Activated T-helper 1 cell treated with anti-CD3 and anti-CD28 coated beads, Interleukin-2, amount 50 U/mL, for 16 hours (primary cell): Measurements from ENCODE around the gene NR2E1.

Source experiments
- DNase-seq, 2 donors: peaks; one replicate each; pipeline ENCODE4 v3.0.0-alpha.2; 2020; ENCODE audit warnings: low read depth in 1 of 2, low spot score in 1 of 2

The NR2E1 gene

DNA sequence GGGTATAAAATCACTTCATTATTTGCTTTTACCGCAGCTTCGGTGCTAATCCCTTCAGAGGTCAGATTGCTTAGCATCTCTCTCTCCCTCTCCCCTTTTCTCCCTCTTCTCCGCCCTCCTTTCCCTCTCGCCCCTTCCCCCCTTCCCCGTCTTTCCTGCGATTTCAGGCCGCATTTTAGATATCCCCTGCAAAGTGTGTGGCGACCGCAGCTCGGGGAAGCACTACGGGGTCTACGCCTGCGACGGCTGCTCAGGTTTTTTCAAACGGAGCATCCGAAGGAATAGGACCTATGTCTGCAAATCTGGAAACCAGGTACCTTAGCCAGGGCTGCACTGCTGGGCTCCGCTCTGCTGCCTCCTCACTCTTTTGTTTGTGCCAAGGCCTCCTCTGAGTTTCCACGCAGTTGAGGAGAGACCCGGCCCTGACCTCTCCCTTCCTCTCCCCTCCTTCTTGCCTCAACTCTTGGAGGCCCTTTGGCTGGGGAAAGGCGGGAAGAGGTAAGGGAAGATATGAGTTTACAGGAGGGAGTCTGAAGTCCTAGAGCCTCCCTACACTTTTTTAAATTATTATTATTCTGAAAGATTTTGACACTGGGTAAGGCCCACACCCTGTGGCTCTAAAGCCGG is 5.6 kb downstream of the NR2E1 start:
- DNase-seq = no peak

DNA sequence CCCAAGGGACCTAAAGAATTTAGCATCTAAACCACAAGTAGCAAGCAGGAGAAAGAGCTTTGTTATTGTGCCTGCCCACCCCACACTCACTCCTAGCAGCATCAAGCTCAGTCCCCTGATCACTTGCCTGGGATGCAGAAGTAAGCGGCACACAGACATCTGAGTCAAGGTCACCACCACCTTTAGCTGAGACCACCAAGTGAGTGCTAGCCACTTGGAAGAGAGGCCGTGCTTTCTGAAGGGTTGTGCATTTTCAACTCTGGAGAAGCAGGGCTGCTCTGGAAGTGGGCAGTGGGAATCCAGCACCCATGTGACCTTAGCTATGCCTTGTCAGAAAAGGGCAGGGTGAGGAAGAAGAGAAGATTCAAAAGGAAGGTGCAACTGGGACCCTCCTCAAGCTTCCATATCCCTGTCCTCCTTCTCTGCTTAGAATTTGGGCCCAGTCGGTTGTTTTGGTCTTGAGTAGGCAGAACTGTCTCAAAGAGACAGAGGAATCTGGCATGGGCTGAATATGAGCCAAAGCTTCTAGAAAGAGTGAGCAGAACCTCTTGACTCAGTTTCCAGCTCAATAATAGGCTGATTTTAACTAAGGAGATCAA is 6.2 kb downstream of the NR2E1 start:
- no peak for DNase-seq

DNA sequence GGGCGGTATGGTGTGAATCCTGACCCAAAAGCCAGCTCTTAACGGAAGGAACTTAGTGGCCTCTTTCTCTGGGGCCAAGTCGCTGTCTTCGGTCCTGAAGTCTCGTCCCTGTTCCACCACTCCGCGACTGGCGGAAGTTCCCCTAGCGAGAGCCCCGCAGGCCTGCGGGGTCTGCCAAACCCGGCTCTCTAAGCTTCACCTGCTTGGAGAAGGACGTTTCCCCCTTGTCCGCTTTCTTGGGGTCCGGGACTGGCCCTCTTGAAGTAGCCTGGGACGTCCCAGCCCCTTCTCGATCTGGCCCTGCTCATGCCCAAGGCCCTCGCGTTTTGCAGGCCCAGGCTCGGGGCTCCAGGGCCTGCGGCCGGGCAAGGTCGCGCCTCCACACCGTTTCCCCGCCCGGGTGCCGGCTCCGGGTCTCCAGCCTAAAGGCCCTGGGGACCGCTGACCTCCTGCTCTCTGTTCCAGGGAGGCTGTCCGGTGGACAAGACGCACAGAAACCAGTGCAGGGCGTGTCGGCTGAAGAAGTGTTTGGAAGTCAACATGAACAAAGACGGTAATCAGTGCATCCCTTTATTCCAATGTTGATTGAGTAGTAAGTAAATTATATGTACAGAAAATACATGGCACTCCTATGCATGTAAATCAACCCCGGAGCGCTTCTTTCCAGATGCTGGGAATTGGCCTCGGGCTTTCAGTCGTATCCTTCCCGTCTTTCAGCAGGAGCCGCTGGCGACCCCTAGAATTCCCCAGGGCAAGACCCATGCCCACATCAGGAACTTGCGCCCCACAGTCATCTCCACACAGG is 8.8 kb downstream of the NR2E1 start:
- no peak for DNase-seq

DNA sequence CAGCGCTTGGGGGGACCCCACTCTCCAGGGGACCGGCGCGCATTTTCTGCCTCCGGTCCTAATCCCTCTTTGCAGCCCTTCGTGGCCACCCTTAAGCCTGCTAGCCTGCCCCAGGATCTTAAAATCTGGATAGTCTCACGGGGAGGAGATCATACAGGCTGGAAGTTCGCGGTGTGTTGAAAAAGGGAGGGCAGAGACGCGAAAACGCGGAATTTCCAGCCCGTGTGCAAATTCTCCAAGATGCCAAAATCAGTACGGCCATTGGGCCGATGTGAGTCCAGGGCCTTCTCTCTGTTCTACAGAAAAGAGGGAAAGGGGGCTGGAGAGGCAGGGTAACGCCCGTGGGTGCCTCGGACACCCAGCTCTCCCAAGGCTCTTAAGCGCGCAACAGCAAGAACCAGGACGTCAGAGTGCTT is 9.4 kb downstream of the NR2E1 start:
- DNase-seq = no peak

DNA sequence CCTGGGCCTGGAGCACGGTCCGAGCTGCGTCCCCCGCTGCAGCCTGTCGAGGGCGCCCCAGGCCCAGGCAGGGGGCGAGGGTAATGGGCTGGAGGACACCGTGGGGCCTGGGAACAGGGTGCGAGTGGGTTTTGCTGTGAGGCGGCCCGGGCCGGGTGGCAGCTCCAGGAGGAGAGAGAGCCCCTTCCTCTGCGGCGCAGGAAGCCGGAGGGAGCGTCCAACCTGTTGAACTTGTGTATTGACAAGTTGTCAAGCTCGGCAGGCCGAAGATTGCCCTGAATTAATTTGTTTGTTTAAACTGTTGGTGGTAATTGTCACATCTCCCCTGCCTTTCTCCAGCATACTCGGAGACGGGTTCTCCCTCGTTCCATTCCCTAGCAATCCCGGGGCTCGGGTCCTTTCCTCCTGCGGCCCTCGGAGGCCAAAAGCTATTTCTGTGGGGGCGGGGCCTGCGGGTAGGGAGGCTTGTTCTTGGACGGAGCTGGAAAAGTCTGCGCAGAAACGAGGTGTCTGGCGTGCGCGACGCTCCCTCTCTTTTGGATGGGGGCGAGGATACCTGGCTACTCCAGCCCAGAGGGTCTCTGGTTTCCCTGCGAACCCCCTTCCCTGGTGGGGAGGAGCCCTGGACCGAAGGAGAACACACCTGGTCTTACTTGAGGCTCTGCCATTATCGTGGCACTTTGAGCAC is 9.9 kb downstream of the NR2E1 start:
- DNase-seq = no peak

DNA sequence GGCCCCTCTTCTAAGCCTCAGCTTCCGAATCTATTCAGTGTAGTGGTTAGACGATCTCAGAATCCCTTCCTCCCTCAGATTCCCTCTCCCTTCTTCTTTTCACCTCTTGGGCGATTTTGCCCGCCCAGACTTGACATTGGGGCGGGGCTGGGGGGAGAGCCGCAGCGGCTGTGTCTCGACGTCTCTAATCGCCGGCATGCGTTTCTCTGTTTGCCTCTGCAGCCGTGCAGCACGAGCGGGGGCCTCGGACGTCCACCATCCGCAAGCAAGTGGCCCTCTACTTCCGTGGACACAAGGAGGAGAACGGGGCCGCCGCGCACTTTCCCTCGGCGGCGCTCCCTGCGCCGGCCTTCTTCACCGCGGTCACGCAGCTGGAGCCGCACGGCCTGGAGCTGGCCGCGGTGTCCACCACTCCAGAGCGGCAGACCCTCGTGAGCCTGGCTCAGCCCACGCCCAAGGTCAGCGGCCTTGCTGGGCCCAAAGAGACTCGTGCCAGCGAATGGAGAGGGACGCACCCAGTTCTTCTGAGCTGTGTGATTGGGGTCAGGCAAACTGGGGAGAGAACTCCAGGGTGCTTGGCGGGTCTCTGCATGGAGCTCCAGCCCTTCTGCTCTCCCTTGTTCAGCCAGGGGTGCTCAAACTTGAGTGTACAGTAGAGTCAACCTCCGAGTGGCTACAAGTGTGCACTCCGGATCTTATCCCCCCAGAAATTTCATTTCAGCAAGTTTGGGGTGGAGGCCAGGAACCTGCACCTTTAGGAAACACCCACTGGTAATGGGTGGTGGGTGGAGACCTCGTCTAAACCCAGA is 10.7 kb downstream of the NR2E1 start:
- no peak for DNase-seq

DNA sequence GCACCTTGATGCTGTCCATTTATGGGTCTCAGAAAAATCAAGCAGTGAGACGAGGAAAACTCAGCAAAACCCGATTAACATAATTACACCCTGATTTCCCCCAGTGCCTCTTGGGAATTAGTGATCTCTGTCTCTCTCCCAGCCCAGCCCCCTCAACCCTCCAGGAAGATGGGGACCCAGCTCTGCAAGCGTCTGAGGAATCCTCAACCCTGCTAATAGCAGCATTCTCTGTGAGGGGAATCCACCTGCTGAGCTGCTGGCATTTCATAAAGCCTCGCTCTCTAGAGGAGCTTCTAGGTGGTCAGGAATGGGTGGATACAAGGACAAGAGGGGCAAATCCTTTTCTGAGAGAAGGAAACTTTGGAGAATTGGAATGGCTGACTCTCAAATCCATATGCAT is 13.9 kb downstream of the NR2E1 start:
- DNase-seq = no peak

DNA sequence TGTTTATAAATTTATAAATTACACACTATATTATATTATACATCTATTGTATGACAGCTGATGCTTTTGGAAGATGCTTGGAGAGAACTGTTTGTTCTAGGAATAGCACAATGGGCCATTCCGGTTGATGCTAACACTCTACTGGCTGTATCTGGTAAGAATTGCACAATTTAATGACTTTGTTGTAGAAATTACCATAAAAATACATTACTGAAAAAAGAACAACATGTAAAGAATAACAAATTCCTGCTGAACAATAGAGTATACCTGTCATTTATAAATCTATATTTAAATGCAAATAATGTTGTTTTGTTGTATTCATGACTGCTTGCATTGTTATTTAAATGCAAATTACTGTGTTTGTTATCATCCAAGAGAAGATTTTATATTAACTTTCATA is 14.4 kb downstream of the NR2E1 start:
- DNase-seq = no peak

DNA sequence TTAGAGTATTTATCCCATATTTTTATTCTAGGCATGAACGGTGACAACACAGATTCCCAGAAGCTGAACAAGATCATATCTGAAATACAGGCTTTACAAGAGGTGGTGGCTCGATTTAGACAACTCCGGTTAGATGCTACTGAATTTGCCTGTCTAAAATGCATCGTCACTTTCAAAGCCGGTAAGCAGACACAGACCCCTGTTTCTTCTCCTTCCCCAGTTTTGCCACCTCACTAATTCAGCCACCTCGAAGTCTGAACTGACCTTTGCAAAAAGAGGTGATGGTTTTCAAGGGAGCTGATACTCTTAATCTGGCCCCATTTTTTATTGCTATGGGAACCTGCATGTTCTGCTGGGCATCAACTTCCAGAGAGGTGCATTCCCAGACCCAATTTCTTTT is 15.0 kb downstream of the NR2E1 start:
- DNase-seq = no peak

DNA sequence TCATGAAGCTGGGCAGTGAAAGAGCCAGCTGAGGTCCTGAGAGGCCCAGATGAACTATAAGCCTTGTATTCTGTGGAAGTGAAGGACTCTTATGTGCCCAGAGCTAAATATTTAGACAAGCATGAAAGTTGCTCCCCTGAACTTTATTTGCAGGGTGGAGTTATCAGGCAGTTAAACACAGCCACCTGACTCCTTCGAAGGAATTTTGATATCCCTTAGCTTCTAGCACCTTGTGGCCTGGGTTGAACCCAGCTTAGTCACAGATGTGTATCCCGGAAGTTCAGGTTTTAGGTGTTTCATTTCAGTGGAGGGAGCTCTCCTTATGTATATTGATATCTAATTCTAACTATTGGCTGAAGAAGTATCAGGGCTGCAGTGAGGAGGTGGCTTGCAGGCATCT is 20.4 kb downstream of the NR2E1 start:
- no peak for DNase-seq

DNA sequence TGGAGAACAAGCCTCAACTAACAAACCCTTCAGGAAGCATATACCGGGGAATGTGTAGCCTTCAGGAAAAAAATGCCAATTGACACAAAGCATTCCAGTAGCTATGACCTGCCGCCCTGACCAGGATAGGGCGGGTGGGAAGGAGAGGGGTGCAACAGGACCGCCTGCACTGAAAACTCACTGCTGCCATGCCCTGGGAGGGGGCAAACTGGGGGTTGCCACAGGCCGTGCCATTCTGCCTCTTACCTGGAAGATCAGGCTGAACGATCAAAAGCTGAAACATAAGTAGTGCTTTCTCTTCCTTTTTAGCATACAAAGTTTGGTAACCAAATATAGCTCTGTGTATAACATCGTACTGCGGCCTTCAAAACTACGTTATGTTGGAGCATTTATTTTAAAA is 21.7 kb downstream of the NR2E1 start:
- no peak for DNase-seq

DNA sequence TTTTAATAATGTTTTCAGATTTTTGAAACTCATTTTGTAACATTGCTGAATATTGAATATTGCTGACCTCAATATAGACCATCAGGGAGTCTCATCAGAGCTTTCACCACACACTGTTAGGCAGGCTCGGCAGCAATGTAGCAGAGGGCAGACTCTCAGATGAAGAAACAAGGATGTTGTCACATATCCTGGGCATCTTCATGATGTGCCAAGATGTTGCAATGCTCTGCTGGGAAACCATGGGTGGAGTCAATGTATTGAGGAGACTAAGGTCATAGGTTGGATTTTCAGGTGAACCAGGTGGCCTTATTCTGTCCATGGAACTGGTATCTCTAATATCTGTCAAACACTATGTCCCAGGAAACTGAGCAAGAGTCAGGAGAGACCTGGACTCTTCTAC is 27.3 kb downstream of the NR2E1 start:
- DNase-seq = no peak

DNA sequence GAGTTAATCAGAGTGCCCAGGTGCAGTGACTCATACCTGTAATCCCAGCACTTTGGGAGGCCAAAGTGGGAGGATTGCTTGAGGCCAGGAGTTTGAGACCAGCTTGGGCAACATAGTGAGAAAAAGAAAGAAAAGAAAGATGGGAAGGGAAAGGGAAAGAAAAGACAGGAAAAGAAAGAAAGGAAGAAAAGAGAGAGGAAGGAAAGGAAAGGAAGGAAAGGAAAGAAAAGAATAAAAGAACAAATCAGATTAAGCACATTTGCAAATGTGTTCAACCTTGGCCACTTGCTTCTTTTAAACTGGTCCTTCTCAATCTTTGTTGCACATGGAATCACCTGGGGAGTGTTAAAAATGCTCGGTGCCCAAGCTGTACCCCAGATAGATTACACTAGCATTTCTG is 28.0 kb downstream of the NR2E1 start:
- DNase-seq = no peak

DNA sequence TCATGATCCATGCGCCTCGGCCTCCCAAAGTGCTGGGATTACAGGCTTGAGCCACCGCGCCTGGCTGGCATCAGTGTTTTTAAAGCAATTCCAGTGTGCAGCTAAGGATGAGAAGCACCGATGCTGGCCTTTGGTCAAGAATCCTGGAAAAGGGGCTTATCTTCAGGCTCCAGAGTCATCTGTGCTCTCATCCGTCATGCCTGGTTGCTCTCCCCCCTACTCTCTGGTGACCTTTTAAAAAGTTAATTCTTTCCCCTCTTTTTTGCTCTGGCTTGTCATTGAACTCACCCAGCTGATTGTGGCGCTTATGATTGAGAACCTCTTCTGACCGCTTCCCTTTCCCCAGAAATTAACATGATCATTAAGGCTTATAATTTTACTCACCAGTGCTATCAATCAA is 28.7 kb downstream of the NR2E1 start:
- DNase-seq = no peak

DNA sequence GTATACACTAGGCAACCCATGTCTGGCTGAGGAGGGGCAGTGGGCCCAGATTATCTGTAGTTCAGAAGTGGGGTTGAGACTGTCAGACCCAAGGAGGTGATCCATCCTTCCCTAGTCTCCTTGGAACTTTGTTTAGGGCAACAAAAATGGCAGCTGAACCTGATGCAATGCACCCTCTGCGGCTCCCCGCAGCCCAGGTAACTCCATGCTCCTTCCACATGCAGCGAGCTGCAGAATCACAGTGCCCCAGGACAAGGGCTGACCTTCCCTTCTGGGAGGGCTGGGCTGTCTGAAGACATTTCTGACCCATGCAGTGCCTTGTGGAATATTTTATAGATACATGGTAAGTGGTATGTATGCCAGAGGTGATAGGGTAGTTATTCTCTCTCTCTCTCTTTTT is 29.4 kb downstream of the NR2E1 start:
- no peak for DNase-seq

DNA sequence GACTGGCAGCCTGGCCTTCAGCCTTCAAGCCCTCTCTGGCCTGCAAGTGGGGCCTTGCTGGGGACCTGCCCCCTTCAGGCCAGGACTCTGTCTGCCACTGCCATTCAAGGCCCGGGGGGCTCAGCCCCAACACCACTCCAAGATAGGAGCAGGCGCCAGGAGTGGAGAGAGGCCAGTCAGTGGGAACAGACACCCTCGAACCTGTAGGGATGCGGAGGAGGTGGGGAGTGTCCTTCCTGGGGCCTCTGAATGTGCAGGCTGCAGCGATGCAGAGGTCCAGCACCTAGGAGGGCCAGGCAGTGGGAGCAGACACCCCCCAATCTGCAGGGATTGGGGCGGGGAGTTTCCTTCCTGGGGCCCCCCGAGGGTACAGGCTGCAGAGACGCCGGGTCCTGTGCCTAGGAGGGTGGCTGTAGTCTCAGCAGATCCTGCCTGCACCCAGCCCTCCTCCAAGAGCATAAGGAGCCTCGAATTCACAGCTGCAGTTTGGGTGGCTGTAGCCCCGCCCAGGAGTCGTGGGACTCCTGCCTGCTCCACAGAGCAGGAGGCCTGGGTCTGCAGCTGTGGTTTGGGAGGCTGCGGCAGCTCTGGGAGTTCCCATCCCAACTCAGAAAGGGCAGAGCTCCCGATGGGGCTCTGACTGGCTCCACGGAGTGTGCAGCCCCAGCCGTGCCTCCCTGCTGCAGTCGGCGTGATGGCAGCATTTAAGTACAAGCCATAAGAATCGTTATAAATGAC is 33.1 kb downstream of the NR2E1 start:
- no peak for DNase-seq

DNA sequence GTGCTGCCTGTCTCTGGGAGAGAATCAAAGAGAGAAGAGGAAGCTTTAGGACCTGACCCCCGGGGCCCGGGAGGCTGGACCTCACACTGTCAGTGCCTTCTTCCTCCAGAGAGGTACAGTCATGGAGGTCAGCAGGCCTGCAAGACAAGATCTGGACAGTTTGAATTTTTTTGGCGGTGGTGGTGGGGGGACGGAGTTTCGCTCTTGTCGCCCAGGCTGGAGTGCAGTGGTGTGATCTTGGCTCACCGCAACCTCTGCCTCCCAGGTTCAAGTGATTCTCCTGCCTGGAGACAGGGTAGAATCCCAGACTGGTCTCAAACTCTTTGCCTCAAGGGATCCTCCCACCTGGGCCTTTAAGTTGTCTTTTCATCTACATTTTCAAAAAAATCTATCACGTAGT is 34.4 kb downstream of the NR2E1 start:
- DNase-seq = no peak

DNA sequence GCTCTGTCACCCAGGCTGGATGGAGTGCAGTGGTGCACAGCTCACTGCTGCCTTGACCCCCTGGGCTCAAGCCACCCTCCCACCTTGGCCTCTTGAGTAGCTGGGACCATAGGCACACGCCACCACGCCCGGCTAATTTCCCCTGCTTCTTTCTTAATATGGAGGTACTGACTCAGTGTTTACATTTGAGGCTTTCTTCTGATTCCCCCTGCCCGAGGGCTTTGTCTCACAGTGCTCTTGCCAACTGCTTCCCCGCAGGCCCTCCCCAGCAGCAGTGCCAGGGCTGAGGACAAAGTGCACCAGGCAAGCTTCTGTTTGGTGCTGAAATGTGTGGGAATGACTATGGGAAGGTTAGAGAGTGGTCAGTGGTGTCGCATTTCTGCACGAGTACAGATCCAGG is 34.8 kb downstream of the NR2E1 start:
- no peak for DNase-seq

DNA sequence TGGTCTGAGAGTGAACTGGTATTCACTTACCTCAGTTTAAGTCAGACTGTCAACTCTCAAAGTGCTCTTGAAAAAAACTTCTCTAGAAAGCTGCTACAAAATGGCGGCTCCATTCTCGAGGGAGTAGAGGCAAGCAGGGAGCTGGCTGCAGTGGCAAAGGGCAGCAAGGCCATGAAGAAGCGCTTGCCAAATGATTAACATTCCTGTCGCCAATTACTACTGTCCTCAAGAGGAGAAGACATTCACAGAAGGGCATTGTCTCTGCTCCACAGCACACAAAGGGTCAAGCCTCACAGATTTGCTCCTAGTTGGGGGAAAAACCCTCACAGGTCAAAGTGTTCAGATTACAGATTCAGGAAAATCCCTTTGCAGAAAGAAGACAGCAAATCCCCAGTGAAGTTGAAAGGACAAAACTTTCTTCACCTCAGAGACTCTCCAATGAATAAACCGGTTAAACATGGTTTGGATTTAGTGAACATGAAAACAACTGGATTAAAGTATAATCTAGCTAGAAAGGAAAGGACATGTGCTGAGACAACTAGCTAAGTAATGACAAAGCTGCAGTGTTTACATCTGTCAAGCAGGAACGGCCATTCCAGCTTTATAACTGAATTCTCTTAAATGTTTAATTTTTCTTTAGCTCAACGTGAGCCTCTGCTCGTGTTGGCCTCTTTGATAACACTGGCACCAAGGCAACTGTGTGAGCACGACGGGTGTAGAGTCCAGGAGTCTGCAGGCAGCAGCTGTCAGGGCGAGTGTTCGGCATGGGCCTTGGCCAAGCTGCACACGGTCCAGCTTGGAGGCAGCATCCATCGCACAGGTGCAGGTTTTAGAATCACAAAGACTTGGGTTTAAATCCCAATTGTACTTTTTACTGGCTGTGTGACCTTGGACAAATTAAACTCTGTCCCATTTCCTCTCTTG is 37.6 kb downstream of the NR2E1 start:
- no peak for DNase-seq
